OCI-LY1 (cell line): ENCODE data around the gene PIP4K2A.

Source experiments
- EZH2 ChIP-seq: fragments of 200-600 bp; sonication (generic), shearing (Covaris generic); IDR thresholded peaks from 2 replicates; pipeline ENCODE4 v1.8.0; 2017; ENCODE audit warnings: borderline replicate concordance, mixed run types, mild to moderate bottlenecking, antibody characterized with exemption, low read length, moderate library complexity, mixed read lengths
- TF ChIP-seq, protein P1 (sequence below): fragments of 200-600 bp; sonication (generic), shearing (Covaris generic); IDR thresholded peaks from 2 replicates; pipeline ENCODE4 v1.5.1; 2017; ENCODE audit warnings: mild to moderate bottlenecking, antibody characterized with exemption, low read length, moderate library complexity, mixed read lengths

- TF ChIP-seq, protein P1, sequence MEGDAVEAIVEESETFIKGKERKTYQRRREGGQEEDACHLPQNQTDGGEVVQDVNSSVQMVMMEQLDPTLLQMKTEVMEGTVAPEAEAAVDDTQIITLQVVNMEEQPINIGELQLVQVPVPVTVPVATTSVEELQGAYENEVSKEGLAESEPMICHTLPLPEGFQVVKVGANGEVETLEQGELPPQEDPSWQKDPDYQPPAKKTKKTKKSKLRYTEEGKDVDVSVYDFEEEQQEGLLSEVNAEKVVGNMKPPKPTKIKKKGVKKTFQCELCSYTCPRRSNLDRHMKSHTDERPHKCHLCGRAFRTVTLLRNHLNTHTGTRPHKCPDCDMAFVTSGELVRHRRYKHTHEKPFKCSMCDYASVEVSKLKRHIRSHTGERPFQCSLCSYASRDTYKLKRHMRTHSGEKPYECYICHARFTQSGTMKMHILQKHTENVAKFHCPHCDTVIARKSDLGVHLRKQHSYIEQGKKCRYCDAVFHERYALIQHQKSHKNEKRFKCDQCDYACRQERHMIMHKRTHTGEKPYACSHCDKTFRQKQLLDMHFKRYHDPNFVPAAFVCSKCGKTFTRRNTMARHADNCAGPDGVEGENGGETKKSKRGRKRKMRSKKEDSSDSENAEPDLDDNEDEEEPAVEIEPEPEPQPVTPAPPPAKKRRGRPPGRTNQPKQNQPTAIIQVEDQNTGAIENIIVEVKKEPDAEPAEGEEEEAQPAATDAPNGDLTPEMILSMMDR, result no peak
- no peak for TF ChIP-seq EZH2
These were observed 23.6 kb downstream of the PIP4K2A start for GRCh38 chr10:22690614-22691431.
